ENCODE data around the gene CAP2.

The CAP2 gene

DNA sequence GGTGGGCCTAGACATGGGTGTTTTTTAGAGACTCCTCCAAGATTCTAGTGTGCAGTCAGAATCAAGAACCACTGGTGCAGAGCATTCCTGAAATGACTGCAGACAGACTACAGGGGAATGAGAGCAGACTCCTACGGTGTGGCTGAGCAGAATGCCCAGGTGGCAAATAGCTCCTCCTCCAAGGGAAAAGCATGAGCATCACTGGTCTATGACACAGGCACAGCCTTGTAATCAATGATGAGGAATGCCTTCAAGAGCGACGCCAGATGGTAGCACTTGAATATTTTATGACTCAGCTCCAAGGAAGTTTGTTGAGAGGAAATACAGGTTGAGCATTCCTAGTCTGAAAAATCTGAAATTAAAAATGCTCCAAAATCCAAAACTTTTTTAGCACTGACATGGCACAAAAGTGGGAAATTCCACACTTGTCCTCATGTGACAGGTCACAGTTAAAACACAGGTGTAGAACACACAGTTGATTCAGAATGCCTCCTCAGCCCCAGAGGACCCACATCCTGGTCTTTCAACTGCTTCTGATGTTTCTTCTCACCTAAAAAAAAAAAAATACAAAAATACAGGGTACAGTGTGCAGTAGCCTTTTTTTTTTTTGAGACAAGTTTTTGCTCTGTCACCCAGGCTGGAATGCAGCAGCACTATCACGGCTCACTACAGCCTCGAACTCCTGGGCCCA, 196.2 kb downstream of the CAP2 start:
- intact Hi-C loops (cut with DNase I), result loop anchor here (10.0 kb wide), 1 partner anchor 535 kb away; the partner anchor contains the start of gene NHLRC1
- DNase-seq, result peak in 6 of 42 donors; percentile 8 to 47 (median 22)

DNA sequence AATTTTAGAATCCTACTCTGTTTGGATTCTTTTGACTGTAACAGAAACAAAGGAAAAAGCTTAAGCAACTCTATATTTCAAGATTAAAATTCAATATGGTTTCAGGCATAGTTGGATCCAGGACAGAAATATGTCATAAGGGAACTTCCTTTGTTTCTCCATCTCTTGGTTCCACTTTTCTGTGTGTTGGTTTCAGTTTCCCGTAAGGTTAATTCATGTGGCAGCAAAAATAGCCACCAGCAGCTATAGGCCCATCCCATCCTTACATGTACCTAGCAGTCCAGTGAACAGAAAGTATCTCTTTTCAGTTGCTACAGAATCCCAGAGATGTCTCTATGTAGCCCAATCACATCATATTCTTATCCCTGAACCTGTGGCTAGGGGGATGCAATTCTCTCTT, 197.9 kb downstream of the CAP2 start:
- intact Hi-C loops (cut with DNase I), result no loop called here

DNA sequence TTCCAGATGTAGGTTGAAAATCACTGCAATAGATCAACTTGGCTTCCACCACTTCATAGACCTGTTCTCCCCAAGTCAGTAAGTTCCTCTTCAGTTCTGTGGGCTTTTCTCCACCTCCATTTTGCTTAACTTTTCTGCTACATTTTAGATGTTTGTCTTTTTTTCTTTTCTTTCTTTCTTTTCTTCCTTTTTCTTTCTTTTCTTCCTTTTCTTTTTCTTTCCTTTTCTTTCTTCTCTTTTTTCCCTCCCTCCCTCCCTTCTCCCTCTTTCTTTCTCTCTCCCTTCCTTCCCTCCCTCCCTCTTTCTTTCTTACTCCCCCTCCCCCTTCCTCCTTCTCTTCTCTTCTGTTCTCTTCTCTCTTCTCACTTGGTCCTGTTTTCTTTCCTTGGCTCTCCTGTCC, 199.9 kb downstream of the CAP2 start:
- intact Hi-C loops (cut with DNase I), result no loop called here
- no peak for DNase-seq

More for the DNA sequence above, 197.9 kb downstream of the CAP2 start:
- no peak for DNase-seq

DNA sequence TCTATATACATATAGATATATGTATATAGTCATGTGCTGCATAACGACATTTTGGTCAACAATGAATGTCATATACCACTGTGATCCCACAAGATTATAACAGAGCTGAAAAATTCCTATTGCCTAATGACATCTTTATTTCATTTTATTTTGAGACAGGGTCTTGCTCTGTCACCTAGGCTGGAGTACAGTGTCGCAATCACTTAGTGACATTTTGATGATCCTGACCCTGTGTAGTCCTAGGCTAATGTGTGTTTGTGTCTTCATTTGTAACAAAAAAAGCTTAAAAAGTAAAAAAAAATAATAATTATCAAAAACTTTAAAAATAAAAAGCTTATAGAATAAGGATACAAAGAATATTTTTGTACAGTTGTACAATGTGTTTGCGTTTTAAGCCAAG, 202.7 kb downstream of the CAP2 start:
- no peak for DNase-seq
- intact Hi-C loops (cut with DNase I), result no loop called here

DNA sequence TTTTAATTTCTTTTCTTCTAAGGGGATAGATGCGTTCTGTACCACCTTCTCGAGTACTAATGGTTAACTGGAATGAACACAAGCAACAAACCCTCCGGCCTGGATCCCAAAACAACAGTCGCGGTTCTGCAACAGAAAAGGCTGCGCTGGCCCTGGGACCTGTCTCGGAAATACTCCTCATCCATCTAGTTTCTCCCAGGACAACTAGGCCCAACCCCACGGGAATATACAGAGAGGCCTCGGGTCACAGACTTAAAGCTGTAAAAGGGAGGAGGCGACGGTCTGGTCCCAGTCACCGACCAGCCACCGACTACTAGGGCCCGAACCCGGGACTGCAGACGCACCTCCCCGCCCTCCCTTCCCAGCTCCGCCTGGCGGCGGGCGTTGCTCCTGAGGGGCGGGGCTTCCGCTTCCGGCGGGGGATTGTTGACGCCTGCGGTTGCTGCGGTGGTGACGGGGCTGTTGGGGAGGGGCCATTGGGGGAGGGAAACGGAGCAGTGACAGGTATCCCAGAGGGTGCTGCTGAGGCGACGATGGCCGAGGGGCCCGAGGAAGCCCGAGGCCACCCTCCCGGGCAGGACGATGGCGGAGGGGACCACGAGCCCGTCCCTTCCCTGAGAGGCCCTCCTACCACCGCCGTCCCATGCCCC, 206.6 kb downstream of the CAP2 start, which contains the start of gene FAM8A1:
Gene FAM8A1, plus strand, starts transcription at position 426 of the 650 bp plus-strand sequence. Its CDS starts 108 bp downstream, at position 534.
- peak; percentile 92 to 99 (median 98) for DNase-seq
- intact Hi-C loops (cut with DNase I), result loop anchor here (5.0 kb wide), 1 partner anchor 107 kb away; the partner anchor contains the start of gene NUP153

DNA sequence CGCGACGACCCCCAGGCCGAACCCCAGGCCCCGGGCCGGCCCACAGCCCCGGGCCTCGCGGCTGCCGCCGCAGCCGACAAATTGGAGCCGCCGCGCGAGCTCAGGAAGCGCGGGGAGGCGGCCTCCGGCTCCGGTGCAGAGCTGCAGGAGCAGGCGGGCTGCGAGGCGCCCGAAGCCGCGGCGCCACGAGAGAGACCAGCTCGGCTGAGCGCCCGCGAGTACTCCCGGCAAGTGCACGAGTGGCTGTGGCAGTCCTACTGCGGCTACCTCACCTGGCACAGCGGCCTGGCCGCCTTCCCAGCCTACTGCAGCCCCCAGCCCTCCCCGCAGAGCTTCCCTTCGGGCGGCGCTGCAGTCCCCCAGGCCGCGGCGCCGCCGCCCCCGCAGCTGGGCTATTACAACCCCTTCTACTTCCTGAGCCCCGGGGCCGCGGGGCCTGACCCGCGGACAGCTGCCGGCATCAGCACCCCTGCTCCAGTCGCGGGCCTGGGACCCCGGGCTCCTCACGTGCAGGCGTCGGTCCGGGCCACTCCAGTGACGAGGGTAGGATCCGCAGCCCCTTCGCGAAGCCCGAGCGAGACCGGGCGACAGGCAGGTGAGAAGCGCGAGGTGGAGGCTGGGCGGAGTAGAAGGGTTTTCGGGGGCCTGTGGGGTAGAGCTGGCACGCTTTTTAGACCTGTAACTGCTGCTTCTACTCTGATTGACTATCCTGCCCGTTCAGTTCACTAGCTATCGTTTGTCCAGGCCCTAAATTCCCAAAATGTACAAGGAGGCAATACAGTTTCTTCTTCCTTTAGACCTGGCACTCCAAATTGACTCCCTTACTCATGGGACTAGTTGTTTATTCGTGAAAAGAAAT, 207.4 kb downstream of the CAP2 start:
- intact Hi-C loops (cut with DNase I), result loop anchor here (5.0 kb wide), 1 partner anchor 107 kb away; the partner anchor contains the start of gene NUP153
- peak in 40 of 42 donors; percentile 16 to 72 (median 49) for DNase-seq

DNA sequence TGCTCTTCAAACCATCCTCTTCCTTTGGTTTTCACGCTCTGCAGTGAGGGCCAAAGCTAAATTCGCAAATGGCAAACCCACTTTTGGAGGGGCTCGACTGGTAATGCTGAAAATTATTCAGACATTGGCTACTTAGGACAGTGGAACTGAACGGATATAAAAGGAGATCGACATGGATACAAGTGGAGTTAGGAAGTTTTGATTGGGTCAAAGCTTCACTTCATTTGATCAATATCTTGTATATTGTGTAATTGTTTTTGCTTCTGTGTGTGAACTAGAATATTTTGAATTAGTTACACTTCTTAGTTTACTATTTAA, 207.9 kb downstream of the CAP2 start:
- intact Hi-C loops (cut with DNase I), result loop anchor here (5.0 kb wide), 1 partner anchor 106 kb away; the partner anchor contains the start of gene NUP153
- no peak for DNase-seq

DNA sequence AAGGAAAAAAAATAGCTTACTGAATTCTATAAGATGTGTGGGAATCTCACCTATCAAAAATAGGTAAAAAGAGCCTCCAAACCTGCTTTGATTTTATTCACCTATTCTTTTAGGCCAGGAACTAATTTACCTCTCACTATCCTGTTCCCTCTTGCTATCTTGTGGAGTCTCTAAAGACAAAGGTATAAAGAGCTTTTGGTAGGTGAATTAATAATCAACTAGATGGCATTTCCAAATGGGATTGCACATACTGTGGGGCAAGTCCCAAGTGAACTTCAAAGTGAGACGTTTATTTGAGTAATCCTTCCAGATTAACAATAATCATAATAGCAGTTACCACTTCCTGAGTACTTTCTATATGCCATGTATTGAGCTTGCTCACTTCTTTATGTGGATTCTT, 209.5 kb downstream of the CAP2 start:
- no peak for DNase-seq
- intact Hi-C loops (cut with DNase I), result loop anchor here (5.0 kb wide), 1 partner anchor 104 kb away; the partner anchor contains the start of gene NUP153

DNA sequence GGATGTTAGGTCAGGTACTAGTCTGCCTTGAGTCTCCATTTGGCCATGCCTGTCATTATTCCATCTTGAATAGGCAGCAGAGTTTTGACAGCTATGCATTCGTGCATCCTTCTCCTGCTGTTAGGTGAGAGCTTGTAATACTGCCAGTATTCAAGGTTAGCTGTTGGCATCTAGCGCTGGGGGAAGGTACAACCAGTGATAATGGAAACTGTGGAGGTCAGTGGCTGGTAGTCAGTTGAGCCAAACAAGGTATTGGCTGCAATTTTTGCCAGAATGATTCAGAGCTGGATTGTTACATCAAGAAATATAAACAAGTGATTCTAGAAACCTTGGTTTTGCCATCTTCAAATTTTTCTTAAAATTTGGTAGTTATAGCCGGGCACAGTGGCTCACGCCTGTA, 213.2 kb downstream of the CAP2 start:
- DNase-seq, result no peak
- intact Hi-C loops (cut with DNase I), result no loop called here

All from head of caudate nucleus (tissue), 42 donors.